ENCODE results near the gene TRIM7.
"Not testable (repeated sequence)": the region's sequence is repeated elsewhere in the genome, so short reads cannot be mapped to it uniquely, and the experiment has no call there.

Gene TRIM7

GRCh38 chr5:181233088-181233800 is 28.2 kb upstream of the TRIM7 start:
- no peak for DNase-seq (ENCODE audit: low spot score)
- FAIRE-seq: no peak

GRCh38 chr5:181232593-181232992 is 27.6 kb upstream of the TRIM7 start:
- no peak for FAIRE-seq
- DNase-seq (ENCODE audit: low spot score): no peak

DNA sequence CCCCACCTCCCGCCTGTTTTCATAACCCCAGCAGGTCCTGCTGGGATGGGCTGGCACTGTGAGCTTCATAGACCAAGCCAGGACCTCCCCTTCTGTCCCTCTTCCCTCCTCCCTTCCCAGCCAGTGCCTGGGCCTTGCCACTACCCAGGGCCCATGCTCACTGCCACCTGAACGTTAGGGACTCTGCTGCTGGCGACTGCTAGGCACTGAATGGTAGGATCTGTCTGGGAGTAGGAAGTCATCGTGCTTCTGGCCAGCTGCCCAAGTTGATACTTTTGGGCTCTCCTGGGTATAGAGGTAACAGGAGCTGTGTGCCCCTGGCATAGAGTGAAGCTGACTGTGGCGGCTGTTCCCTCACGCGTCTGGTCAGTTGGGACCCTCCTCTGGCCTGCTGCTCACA is 26.4 kb upstream of the TRIM7 start:
- DNase-seq (ENCODE audit: low spot score) (no peak), FAIRE-seq (no peak)

DNA sequence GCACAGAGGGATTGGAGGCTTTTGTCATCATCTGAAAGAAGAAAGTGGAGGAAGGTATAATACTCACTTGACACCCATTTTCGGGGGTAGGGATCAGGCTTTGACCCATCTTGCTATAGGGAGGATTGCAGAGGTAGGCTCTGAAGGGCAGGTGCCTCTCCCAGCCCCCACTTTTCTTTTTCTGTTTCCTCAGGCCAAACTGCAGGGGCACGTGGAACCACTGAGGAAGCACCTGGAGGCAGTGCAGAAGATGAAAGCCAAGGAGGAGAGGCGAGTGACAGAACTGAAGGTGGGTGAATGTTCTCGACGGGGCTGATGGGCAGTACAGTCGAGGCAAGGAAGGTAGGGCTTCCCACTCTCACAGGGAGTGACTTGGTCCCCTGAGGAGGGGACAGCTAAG is 25.6 kb upstream of the TRIM7 start:
- FAIRE-seq (no peak), DNase-seq (ENCODE audit: low spot score) (no peak)

DNA sequence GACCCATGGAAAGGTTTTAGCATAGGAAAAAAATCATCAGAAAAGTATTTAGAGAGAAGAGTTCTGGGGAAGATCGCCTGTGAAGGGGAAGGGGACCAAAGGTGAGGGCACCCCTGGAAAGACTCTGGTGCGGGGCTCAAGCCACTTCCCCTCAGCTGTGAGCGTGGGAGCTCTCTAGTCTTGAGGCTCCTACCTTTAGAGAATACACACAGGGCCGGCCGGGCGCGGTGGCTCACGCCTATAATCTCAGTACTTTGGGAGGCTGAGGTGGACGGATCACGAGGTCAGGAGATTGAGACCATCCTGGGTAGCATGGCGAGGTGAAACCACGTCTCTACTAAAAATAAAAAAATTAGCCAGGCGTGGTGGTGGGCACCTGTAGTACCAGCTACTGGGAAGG is 25.0 kb upstream of the TRIM7 start:
- no peak for DNase-seq (ENCODE audit: low spot score)
- FAIRE-seq: no peak

DNA sequence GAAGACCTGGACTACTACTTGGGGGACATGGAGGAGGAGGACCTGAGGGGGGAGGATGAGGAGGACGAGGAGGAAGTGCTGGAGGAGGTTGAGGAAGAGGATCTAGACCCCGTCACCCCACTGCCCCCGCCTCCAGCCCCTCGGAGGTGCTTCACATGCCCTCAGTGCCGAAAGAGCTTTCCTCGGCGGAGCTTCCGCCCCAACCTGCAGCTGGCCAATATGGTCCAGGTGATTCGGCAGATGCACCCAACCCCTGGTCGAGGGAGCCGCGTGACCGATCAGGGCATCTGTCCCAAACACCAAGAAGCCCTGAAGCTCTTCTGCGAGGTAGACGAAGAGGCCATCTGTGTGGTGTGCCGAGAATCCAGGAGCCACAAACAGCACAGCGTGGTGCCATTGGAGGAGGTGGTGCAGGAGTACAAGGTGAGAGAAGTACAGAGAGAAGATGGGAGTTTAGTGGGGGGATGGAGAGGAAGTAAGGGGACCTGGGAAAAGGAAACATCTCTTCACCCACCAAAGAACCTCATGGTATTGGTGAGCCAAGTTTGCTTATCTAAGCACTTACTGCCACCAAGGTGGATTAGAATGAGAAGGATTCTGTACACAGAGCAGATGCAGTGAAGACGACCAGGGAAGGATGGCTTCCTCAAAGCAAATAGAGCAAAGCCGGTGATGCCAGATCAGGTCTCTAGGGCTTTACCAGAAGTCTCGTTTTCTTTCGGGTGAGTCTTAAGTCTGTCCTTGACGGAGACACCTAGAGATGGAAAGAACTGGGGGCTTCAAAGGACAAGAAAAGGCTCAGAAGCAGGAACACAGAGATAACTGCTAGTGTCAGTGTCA is 19.6 kb upstream of the TRIM7 start:
- DNase-seq (ENCODE audit: low spot score) (no peak), FAIRE-seq (no peak)

GRCh38 chr5:181223729-181224389 is 18.9 kb upstream of the TRIM7 start:
- FAIRE-seq (no peak), DNase-seq (ENCODE audit: low spot score) (no peak)

GRCh38 chr5:181223058-181223728 is 18.2 kb upstream of the TRIM7 start, which contains the start of gene TRIM41:
TRIM41 (plus strand) TSS chr5:181223281; CDS start chr5:181224000, 719 bp downstream.
- FAIRE-seq: peak; percentile 81
- peak; percentile 96 for DNase-seq (ENCODE audit: low spot score)

GRCh38 chr5:181222630-181223057 is 17.6 kb upstream of the TRIM7 start:
- DNase-seq (ENCODE audit: low spot score) (no peak), FAIRE-seq (no peak)

DNA sequence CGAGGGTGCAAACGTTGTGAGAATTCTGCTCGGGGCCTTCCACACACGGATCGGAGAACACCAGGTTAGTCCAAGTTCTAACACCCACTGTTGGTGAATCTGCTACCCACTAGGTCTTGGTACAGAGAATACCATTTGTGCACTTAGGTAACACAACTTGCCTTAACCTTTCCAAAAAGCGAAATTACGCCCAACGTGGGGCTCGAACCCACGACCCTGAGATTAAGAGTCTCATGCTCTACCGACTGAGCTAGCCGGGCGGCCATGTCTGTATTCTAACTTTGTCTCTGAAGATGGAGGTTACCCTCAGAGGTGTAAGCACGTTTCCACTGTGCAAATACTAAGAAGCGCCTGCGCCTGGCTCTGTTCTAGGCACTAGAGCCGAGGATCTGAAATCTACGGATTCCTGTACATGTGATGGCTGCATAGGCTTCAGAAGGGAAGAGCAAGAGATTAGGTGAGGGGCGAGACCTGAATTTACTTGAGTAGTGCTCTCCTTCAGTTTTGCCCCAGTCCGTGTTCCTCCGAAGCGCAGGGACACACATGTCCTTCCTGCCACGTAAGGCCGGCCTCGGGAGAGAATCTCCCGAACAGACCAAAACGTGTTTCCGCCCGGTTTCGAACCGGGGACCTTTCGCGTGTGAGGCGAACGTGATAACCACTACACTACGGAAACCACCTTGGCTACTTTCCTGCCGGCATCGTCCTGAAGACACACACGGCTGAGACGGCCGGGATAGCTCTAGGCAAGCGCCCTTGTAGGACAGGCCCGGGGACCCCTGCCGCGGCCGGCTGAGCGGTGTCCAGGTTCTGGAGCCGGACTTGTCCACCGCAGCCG is 17.0 kb upstream of the TRIM7 start:
- peak; percentile 99 for DNase-seq (ENCODE audit: low spot score)
- FAIRE-seq: peak; percentile 72

GRCh38 chr5:181221105-181221791 is 16.3 kb upstream of the TRIM7 start:
- FAIRE-seq: no peak
- no peak for DNase-seq (ENCODE audit: low spot score)

GRCh38 chr5:181220178-181220515 is 15.2 kb upstream of the TRIM7 start:
- FAIRE-seq (no peak), DNase-seq (ENCODE audit: low spot score) (no peak)

- no peak for DNase-seq (ENCODE audit: low spot score)
These were observed 14.5 kb upstream of the TRIM7 start for GRCh38 chr5:181219262-181220177.

GRCh38 chr5:181218795-181219124 is 13.8 kb upstream of the TRIM7 start:
- DNase-seq (ENCODE audit: low spot score): no peak
- no peak for FAIRE-seq

More at GRCh38 chr5:181219262-181220177, 14.5 kb upstream of the TRIM7 start:
- FAIRE-seq: no peak

DNA sequence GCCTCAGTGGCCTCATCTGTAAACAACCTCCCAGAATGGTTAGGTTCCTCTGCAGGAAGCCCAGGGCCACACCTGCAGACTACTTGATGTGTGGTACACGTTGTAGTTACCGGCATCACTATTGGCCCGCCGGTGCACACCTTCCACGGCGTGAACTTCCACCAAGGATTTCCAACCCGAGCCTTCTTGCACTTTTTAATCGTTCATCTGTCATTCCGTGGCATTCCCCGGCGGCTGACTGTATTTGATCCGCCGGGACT is 12.7 kb upstream of the TRIM7 start:
- FAIRE-seq (no peak), DNase-seq (ENCODE audit: low spot score) (no peak)

DNA sequence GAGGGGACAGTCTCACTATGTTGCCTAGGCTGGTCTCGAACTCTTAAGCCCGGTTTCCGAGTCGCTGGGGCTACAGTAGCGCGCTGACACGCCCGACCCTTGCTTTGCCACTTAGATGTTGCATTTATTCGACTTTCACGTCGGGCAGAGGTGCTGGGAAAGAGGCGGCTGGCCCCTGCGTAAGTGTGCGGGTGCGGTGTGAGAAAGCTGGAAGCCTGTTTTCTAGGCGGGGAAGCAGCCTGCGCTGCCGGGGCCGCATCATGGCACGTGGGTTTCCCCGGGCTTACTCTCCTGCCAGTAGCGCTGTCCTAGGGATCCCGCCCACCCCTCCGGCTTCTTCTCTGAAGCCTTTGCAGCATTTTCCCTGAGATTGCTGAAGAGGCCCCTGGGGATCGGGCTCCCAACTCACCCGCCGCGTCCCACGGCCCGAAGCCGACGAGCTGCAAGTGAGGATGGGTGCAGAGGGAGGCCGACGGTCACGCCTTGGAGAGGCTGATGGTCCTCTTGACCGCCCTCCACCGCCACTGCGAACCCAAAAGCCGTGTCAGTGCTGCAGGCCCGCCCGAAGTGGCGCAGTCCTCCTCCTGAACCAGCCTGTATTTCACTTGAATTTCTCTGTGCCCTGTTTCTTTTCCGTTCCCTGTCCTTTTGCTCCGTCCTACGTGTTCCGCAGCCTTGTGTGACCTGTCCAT is 12.3 kb upstream of the TRIM7 start:
- DNase-seq (ENCODE audit: low spot score) (peak; percentile 43), FAIRE-seq (no peak)

DNA sequence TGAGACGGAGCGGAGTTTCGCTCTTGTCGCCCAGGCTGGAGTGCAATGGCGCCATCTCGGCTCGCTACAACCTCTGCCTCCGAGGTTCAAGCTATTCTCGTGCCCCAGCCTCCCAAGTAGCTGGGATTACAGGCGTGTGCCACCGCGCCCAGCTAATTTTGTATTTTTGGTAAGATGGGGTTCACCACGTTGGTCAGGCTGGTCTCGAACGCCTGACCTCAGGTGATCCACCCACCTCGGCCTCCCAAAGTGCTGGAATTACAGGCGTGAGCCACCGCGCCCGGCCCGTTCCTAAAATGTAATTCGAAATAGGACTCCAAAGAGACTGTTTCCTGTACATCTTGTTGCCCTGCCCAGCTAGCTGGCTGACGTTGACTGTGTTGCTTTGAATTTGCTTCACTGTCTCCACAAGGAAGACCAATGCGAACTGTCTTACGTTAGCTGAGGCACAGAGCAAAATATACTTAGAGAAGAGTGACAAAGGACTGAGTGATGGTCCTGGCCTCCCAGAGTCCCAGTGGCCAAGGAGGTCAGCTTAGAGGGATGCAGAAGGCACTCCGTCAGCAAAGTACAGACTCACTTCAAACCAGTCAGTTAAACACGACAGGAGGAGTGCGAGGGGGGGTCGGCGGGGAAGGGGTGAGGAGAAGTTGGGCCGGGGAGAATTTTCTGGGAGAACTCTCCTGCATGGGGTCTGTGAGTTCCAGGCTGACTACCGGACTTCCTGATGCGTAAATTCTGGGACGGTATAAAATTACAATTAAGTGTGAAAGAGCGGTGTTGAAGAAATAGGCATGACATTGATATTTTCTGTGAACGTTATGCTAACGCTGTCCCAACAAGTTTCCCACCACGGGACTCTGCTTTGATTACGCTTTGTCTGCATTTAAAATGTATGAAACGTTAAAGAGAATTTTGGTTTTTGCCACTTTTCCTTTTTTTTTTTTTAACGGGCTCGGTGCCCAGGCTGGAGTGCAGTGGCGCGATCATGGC is 11.3 kb upstream of the TRIM7 start:
- no peak for FAIRE-seq
- no peak for DNase-seq (ENCODE audit: low spot score)

DNA sequence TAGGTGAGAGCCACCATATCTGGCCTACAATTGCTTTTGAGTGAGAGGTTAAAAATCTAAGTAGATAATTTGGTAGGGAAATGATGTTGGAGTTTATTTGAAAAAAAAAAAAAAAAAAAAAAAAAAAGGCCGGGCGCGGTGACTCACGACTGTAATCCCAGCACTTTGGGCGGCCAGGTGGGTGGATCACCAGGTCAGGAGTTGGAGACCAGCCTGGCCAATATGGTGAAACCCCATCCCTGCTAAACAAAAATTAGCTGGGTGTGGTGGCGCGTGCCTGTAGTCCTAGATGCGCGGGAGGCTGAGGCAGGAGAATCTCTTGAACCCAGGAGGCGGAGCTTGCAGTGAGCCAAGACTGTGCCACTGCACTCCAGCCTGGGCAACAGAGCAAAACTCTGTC is 9.3 kb upstream of the TRIM7 start:
- not testable (repeated sequence) for DNase-seq (ENCODE audit: low spot score); FAIRE-seq

All from RCC 7860 (cell line).